Measurements from ENCODE around the gene PNMA8A. TPM values are rescaled to one million over a fixed set of nuclear protein-coding genes. Genes with fewer than 3 reads are reported as not detected.
A peak's percentile ranks its signal among the peaks of the same experiment; 100 is the strongest.

Gene PNMA8A
- total RNA-seq, 1 donor from 2014 or later, result not detected

- Mint-ChIP-seq H3K27me3 (peaks cover 69% of the 10 kb centered on the region), H3K9me3 (no peaks in the 10 kb centered on the region), H3K36me3 (ENCODE audit: low read depth) (no peaks in the 10 kb centered on the region), H3K4me3 (no peak overlapping the region), H3K27ac (no peak overlapping the region), H3K4me1 (peaks cover 4% of the 10 kb centered on the region)
- intact Hi-C loops (cut with micrococcal nuclease), result loop anchor here (1.0 kb wide), 2 partner anchors 85 to 92 kb away; no protein-coding TSS in a partner anchor
- DNase-seq, result no peak
Observed at GRCh38 chr19:46487178-46487801, 15.9 kb upstream of the PNMA8A start.

DNA sequence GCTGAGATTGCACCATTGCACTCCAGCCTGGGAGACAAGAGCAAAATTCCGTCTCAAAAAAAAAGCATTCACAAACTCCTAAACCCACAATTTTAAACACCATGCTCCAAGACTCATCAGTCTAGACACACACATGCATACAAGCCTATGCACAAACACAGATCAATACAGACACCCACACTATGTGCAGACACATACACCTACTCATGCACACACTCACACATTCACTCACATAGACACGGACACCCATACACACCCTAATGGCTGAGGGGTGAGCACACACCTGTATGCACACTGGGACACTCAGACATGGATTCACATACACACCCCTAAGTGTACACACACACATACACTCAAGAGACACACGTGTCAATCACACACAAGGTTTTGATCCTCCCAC lies 15.0 kb upstream of the PNMA8A start:
- Mint-ChIP-seq H3K4me3 (no peak overlapping the region), H3K4me1 (peaks cover 4% of the 10 kb centered on the region), H3K36me3 (ENCODE audit: low read depth) (no peaks in the 10 kb centered on the region), H3K27me3 (peaks cover 61% of the 10 kb centered on the region), H3K9me3 (no peaks in the 10 kb centered on the region), H3K27ac (no peak overlapping the region)
- intact Hi-C loops (cut with micrococcal nuclease), result no loop called here
- no peak for DNase-seq

DNA sequence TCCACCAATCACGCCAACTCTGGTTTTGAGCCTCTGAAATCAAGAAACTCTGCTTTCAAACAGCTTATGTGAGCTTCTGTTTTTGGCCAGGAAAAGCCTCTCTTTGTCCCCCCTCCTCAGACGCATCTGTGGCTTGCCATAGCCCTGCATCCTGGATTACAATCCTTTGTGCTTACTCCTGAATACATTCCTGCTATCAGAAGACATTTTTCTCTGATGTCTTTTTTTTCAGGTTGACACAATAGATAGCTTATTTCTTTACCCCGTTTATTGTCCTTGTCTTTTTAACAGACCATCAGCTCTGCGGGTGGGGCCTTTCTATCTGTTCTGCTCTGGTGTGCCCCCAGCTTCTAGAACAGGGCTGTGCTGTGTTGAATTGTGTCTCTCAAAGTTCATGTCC lies 13.3 kb upstream of the PNMA8A start:
- DNase-seq, result no peak
- Mint-ChIP-seq H3K4me1 (peaks cover 4% of the 10 kb centered on the region), H3K36me3 (ENCODE audit: low read depth) (no peaks in the 10 kb centered on the region), H3K27ac (no peak overlapping the region), H3K27me3 (peaks cover 53% of the 10 kb centered on the region), H3K9me3 (no peaks in the 10 kb centered on the region), H3K4me3 (no peak overlapping the region)
- intact Hi-C loops (cut with micrococcal nuclease), result no loop called here

DNA sequence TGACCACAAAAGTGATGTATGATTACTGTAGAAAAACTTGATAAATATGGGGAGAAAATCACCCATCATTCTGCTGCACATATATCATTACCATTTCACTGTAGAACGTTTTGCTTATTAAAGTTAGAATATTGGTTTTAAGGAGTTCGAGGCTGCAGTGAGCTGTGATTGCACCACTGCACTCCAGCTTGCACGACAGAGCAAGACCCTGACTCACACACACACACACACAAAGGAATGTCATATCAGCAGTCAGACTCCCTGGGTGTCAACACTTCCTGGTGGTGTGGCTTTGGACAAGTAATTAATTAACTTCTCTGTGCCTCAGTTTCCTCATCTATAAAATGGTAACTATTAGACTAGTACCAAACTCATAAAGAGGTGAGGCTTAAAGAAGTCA lies 11.3 kb upstream of the PNMA8A start:
- Mint-ChIP-seq H3K27me3 (peaks cover 43% of the 10 kb centered on the region), H3K4me3 (no peak overlapping the region), H3K9me3 (no peaks in the 10 kb centered on the region), H3K36me3 (ENCODE audit: low read depth) (no peaks in the 10 kb centered on the region), H3K27ac (no peak overlapping the region), H3K4me1 (peaks cover 2% of the 10 kb centered on the region)
- DNase-seq, result no peak
- intact Hi-C loops (cut with micrococcal nuclease), result no loop called here

- intact Hi-C loops (cut with micrococcal nuclease), result no loop called here
- no peak overlapping the region for H3K4me3 Mint-ChIP-seq
- peaks cover 37% of the 10 kb centered on the region for H3K27me3 Mint-ChIP-seq
- H3K27ac Mint-ChIP-seq, result no peak overlapping the region
- no peaks in the 10 kb centered on the region for H3K9me3 Mint-ChIP-seq
- no peak for DNase-seq
- H3K36me3 Mint-ChIP-seq (ENCODE audit: low read depth), result no peaks in the 10 kb centered on the region
- peaks cover 2% of the 10 kb centered on the region for H3K4me1 Mint-ChIP-seq
Observed at GRCh38 chr19:46481947-46482346, 10.6 kb upstream of the PNMA8A start.

- Mint-ChIP-seq H3K27ac (no peak overlapping the region), H3K36me3 (ENCODE audit: low read depth) (no peaks in the 10 kb centered on the region), H3K9me3 (no peaks in the 10 kb centered on the region), H3K4me1 (peaks cover 2% of the 10 kb centered on the region), H3K27me3 (peaks cover 31% of the 10 kb centered on the region), H3K4me3 (no peak overlapping the region)
- DNase-seq, result no peak
- intact Hi-C loops (cut with micrococcal nuclease), result no loop called here
Observed at GRCh38 chr19:46481223-46481848, 10.0 kb upstream of the PNMA8A start.

DNA sequence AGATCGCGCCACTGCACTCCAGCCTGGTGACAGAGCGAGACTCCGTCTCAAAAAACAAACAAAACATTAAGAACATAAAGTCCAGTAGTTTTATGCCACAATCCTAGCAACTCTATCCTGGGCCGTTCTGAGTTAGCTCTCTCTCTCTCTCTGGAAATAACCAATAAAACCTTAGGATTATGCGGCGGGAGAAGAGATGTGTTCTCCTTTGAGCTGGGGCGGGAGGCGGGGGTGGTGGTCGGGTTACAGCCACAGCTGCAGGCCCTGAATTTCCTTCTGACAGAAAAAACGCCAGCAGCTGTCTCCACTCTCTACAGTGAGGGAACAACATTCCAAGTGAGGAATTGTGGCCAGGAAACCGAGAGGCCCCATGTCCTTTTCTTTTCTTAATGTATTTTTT lies 9.1 kb upstream of the PNMA8A start:
- Mint-ChIP-seq H3K27me3 (peaks cover 26% of the 10 kb centered on the region), H3K4me1 (peaks cover 2% of the 10 kb centered on the region), H3K4me3 (no peak overlapping the region), H3K9me3 (no peaks in the 10 kb centered on the region), H3K27ac (no peak overlapping the region), H3K36me3 (ENCODE audit: low read depth) (no peaks in the 10 kb centered on the region)
- intact Hi-C loops (cut with micrococcal nuclease), result no loop called here
- no peak for DNase-seq

- no peaks in the 10 kb centered on the region for H3K9me3 Mint-ChIP-seq
- intact Hi-C loops (cut with micrococcal nuclease), result no loop called here
- no peaks in the 10 kb centered on the region for H3K36me3 Mint-ChIP-seq (ENCODE audit: low read depth)
- peaks cover 28% of the 10 kb centered on the region for H3K27me3 Mint-ChIP-seq
- H3K27ac Mint-ChIP-seq, result no peak overlapping the region
- DNase-seq, result peak; percentile 67
- H3K4me3 Mint-ChIP-seq, result no peak overlapping the region
- peaks cover 2% of the 10 kb centered on the region for H3K4me1 Mint-ChIP-seq
Observed at GRCh38 chr19:46478356-46478986, 7.1 kb upstream of the PNMA8A start.

- peaks cover 39% of the 10 kb centered on the region for H3K27me3 Mint-ChIP-seq
- no peaks in the 10 kb centered on the region for H3K36me3 Mint-ChIP-seq (ENCODE audit: low read depth)
- H3K4me3 Mint-ChIP-seq, result no peak overlapping the region
- no peak for DNase-seq
- H3K9me3 Mint-ChIP-seq, result no peaks in the 10 kb centered on the region
- H3K4me1 Mint-ChIP-seq, result peaks cover 2% of the 10 kb centered on the region
- intact Hi-C loops (cut with micrococcal nuclease), result no loop called here
- H3K27ac Mint-ChIP-seq, result no peak overlapping the region
Observed at GRCh38 chr19:46475986-46476385, 4.6 kb upstream of the PNMA8A start.

- H3K36me3 Mint-ChIP-seq (ENCODE audit: low read depth), result no peaks in the 10 kb centered on the region
- no peak overlapping the region for H3K4me3 Mint-ChIP-seq
- H3K9me3 Mint-ChIP-seq, result no peaks in the 10 kb centered on the region
- H3K4me1 Mint-ChIP-seq, result peaks cover 2% of the 10 kb centered on the region
- no peak overlapping the region for H3K27ac Mint-ChIP-seq
- intact Hi-C loops (cut with micrococcal nuclease), result no loop called here
- peaks cover 47% of the 10 kb centered on the region for H3K27me3 Mint-ChIP-seq
- no peak for DNase-seq
Observed at GRCh38 chr19:46474211-46474610, 2.8 kb upstream of the PNMA8A start.

DNA sequence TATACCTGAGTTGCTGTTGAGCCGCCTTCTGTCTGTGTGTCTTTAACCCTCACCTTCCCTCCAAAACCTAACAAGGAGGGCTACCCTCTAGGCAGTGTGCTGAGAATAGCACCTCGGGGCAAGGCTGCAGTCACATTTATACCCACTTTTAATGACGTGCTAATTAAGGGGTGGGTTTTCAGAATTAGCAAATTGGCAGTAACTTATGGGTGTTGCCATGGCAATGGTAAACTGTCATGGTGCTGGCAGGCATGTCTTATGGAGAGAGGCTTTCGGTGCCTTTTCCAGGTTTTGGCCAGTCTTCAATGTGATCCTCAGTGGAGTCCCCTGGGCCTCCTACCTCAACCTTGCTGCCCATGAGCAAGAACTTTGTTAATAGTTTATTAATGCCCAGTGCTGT lies 1.2 kb upstream of the PNMA8A start:
- no peaks in the 10 kb centered on the region for H3K36me3 Mint-ChIP-seq (ENCODE audit: low read depth)
- H3K9me3 Mint-ChIP-seq, result no peaks in the 10 kb centered on the region
- peaks cover 44% of the 10 kb centered on the region for H3K27me3 Mint-ChIP-seq
- DNase-seq, result no peak
- no peak overlapping the region for H3K4me3 Mint-ChIP-seq
- no peak overlapping the region for H3K27ac Mint-ChIP-seq
- intact Hi-C loops (cut with micrococcal nuclease), result no loop called here
- H3K4me1 Mint-ChIP-seq, result no peaks in the 10 kb centered on the region

- DNase-seq, result no peak
- Mint-ChIP-seq H3K4me1 (no peaks in the 10 kb centered on the region), H3K27ac (no peak overlapping the region), H3K27me3 (peaks cover 45% of the 10 kb centered on the region), H3K9me3 (no peaks in the 10 kb centered on the region), H3K36me3 (ENCODE audit: low read depth) (no peaks in the 10 kb centered on the region), H3K4me3 (no peak overlapping the region)
- intact Hi-C loops (cut with micrococcal nuclease), result no loop called here
Observed at GRCh38 chr19:46471811-46472543, 614 bp upstream of the PNMA8A start.

DNA sequence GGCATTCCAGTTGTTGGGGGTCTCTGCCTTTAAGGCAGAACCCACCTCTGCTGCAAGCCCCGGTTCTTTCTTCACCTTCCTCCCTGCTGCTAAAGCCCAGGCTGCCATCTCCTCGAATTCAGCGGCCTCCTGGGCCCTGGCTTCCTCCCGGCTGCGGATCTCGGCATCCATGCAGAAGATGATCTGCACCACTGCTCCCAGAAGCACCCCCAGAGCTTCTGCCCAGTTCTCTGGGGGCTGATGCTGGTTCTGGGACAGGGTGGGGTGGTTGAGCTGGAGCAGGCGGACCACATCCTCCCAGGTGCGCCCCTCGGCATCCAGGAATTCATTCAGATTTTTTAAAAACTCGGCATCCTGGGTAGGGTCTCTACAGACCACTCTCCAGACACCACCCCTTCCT lies 987 bp downstream of the PNMA8A start:
- Mint-ChIP-seq H3K9me3 (no peaks in the 10 kb centered on the region), H3K4me3 (no peak overlapping the region), H3K4me1 (no peaks in the 10 kb centered on the region), H3K27ac (no peak overlapping the region), H3K27me3 (peaks cover 50% of the 10 kb centered on the region), H3K36me3 (ENCODE audit: low read depth) (no peaks in the 10 kb centered on the region)
- intact Hi-C loops (cut with micrococcal nuclease), result no loop called here
- no peak for DNase-seq

GRCh38 chr19:46469541-46470185 lies 1.7 kb downstream of the PNMA8A start:
- peaks cover 52% of the 10 kb centered on the region for H3K27me3 Mint-ChIP-seq

More at GRCh38 chr19:46469541-46470185, 1.7 kb downstream of the PNMA8A start:
- H3K4me3 Mint-ChIP-seq, result no peak overlapping the region
- no peak overlapping the region for H3K27ac Mint-ChIP-seq
- no peaks in the 10 kb centered on the region for H3K4me1 Mint-ChIP-seq
- no peak for DNase-seq
- H3K36me3 Mint-ChIP-seq (ENCODE audit: low read depth), result no peaks in the 10 kb centered on the region
- no peaks in the 10 kb centered on the region for H3K9me3 Mint-ChIP-seq
- intact Hi-C loops (cut with micrococcal nuclease), result no loop called here
